Activated T-cell treated with anti-CD3 and anti-CD28 coated beads for 24 hours (primary cell): Measurements from ENCODE around the gene WNT7B.
A peak's percentile ranks its signal among the peaks of the same experiment; 100 is the strongest.

ENCODE experiments used
- DNase-seq: peaks from one replicate; pipeline ENCODE4 v3.0.0-alpha.2; 2020; ENCODE audit warnings: low read depth

The WNT7B gene

DNA sequence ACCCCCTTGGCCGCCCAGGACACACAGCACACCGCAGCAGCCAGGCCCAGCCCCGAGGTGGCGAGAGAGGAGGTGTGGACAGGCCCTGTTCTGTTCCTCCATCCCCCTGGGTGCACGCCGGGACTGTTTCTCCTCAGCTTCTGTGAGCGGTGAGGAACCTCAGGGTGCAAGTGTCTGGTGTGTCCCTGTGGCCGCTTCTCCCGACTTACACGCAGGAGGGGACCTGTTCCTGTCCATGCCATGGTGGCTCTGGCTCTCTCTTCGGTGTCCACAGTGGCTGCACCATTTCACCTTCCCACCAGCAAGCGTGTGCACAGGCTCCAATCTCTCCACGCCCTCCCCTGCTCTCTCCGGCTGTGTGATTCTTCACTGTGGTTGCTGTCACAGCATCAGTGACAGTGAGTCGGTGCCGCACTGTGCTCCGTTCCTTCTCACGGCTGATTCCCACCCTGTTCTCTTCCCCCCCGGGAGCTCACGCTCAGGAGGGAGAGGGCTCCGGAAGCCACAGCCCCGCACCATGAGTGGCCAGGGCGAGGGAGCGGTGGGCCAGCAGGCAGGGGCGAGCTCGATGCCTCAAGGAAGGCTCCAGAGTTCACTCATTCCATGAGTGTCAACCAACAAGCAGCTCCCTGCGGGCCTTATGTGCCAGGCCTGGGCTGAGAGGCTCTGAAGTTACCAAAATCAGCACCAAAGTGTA lies 18.6 kb upstream of the WNT7B start:
- DNase-seq, result no peak

DNA sequence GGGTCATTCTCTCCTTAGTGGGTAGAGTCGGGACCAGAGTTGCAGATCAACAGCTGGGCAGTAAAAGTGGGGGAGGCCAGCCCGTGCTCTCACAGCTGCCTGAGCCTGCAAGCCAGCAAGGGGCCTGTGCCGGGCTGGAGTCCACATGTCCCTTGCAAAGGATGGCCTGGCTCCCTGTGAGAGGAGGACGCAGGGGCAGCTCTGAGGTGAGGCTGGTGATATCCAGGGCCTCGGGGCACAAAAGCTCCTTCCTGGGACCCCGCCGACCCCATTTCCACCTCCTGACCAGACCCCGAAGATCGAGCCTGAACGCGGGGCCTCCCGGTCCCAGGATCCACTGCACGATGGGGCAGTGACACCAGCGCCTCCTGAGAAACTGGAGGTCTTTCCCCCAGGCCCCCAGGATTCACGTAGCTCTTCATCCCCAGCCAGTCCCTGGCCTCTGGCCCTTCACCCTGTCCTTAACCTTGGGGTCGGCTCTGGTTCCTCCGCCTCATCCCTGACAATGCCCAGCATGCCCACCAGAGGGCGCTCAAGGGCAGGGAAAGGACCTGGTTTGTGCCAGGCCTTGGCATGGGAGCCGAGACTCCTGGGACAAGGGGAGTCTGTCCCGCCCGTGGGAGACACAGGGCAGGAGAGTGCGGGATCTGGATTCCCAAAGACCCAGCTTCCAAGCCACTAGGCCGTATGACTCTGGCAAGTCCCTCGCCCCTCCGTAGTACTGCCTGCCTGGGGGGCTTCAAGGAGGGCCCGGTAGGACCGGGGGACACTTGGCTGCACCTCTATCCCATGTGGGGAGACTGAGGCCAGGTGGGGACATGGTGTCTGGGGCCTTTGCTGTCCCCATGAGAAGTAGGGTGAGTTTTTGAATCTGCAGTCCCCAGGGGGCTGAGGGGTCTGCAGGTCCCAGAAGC lies 17.8 kb upstream of the WNT7B start:
- peak; percentile 70 for DNase-seq

DNA sequence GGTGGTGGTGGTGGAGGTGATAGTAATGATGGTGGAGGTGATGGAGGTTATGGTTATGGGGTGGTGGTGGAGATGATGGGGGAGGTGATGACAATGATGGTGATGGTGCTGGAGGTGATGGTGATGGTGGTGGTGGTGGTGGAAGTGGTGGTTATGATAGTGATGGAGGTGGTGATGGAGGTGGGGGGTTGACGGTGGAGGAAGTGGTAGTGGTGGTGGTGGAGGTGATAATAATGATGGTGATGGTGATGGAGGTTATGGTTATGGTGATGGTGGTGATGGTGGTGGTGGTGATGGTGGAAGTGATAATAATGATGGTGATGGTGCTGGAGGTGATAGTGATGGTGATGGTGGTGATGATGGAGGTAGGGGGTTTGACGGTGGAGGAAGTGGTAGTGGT lies 16.9 kb upstream of the WNT7B start:
- DNase-seq, result no peak

DNA sequence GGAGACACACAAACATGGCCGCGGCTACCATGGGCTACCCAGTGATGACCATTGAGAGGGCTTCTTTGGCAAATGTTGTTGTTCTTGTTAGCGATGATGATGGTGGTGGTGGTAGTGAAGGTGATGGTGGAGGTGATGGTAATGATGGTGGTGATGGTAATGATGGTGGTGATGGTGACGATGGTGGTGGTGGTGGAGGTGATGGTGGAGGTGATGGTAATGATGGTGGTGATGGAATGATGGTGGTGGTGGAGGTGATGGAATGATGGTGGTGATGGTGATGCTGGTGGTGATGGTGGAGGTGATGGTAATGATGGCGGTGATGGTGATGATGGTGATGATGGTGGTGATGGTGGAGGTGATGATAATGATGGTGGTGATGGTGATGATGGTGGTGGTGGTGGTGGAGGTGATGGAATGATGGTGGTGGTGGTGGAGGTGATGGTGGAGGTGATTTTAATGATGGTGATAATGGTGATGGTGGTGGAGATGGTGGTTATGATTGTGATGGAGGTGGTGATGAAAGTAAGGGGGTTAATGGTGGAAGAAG lies 16.3 kb upstream of the WNT7B start:
- DNase-seq, result no peak

DNA sequence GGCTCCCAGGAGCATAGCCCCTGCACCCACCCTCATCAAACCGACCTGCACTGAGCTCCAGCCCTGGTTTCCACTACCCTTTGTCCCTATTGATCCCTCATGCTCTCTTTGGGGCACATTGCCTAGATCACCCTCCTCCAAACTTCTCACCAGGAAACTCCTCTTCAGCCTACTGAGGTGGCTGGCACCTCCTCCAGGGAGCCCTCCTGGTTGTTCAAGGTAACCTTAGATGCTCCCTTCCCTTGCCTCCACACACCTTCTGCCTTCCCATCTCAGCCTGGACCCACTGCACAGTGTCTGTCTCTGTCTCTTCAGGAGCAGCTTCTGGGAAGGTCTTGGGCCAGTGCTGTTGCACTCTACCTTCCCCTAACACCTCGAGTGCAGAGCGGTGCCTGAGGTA lies 15.8 kb upstream of the WNT7B start:
- no peak for DNase-seq

DNA sequence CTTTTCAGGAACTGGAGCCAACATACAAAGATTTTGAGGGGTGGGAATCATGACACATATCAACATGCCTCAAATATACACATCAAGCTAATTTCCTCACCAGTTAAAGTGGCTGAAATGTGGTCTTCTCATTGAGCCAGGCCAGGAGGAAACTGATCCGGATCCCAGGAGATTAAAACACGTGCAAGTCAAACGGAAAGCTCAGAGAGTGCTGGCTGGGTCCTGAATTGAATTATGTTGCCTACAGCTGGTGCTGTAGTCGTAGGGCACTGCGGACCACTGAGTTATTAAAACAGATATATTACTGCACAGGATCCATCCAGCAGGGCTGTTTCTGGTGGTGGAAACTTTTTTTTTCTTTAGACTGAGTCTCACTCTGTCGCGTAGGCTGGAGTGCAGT lies 14.1 kb upstream of the WNT7B start:
- DNase-seq, result no peak

DNA sequence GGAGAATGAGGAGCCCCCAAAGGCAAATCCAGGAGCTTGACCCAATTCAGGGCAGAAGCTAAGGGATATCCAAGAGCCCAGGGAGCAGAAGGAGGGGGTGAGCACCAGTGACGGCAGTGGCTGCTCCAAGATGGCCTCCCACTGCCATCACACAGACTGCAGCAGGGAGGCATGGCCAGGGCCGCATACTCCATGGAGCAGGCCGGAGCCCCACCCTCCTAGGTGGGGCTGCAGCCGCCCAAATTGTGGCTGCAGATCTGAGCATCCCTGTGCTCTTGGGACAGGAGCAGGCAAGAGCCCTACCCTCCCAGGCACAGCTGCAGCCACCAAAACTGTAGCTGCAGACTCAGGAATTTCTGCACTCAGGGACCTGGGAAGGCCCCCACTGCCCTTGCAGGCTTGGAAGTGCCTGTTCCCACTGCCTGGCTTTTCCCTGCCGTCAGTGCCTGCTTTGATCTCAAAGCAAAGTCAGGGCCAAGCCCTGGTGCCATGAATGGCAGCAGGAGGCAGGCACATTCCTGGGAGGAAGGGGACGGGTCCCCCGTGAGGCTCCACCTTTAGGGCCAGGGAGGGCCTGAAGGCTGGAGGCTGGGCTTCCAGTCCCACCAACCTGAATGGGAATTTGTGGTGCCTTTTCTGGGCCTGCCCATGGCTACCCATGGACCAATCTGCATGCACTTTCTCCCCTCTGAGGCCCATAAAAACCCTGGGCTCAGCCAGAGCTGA lies 10.3 kb upstream of the WNT7B start:
- DNase-seq, result no peak

DNA sequence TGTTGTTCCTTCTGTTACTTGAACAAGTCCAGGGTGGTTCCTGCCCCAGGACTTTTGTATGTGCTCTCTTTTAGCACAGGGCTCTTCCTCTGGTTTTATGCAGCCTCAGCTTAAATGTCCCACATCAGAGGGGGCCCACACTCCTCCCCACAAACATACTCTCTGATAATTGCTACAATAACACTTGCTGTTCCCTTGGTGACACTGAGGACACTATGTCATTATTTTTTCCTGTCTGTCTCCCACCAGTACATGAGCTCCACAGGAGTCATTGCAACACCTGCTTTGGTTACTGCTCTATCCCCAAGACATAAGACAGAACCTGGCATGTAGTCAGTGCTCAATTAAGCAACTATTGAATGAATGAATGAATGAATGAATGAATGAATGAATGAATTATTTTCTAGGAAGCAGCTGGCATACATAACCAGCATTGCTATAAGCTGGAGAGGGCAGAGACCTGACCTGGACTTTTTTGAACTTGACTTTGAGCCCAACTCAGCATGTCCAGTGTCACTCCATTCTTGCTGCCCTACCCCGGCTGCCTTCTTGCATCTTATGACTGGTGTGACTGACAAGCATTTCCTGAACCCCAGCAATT lies 7.5 kb upstream of the WNT7B start:
- DNase-seq, result no peak

DNA sequence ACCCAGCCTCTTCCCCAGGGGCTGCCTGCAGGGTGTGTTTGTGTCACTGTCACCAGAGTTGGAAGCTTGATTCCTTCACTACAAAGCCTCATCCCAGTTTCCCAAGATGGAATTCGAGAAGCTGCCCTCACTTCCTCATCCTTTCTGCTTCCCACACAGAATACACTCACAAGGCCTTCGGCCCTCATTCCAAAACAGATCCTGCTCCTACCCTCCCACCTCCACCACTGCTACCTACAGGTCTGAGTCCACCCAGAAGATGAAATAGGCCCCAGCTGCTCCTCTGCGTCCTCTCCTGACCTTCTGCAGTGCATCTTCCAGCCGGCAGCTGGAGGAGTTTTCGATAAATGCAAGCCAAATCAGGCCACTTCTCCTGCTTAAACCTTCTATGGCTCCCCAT lies 6.8 kb upstream of the WNT7B start:
- DNase-seq, result no peak

DNA sequence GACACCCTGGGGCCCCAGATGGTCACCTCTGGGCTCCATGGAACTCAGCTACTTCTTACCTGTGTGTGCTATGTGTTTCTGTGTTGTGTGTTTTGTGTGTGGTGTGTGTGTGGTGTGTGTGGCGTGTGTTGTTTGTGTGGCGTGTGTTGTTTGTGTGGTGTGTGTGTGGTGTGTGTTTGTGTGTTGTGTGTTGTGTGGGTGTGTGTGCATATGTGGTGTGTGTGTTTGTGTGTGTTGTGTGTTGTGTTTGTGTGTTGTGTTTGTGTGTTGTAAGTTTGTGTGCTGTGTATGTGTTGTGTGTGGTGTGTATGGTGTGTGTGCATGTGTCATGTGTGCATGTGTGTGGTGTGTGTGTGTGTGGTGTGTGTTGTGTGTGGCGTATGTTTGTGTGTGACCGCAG lies 3.8 kb upstream of the WNT7B start:
- DNase-seq, result no peak

DNA sequence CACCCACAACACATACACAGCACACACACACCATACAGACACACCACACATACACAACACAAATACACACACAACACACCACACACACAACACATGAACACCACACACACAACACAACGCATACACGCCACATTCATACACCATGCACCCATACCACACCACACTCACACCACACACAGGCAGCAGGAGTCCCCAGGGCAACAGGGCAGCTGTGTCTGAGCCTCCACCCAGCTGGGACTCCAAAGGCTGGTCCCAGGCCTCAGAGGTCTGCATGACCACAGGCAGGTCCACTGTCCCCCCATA lies 3.3 kb upstream of the WNT7B start:
- no peak for DNase-seq

DNA sequence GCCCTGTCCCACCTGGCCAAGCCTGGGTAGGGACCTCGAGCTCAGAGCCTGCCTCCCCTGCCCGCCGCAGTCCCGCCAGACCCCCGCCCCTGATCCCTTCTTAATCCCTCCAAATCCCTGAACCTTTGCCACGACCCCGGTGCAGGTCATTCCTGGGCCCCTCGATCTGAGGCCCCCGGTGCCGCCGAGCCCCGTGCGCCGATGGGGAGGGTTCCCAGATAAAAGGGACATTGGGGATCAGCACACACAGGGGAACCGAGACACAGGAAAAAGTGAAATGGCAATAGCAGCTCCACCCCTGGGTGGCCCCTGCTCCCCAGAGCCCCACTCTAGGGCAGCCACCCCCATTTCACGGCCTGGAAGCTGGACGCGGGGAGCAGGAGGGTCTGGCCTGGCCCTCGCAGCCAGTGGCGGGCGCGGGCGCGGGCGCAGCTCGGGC lies 1.3 kb upstream of the WNT7B start:
- no peak for DNase-seq

DNA sequence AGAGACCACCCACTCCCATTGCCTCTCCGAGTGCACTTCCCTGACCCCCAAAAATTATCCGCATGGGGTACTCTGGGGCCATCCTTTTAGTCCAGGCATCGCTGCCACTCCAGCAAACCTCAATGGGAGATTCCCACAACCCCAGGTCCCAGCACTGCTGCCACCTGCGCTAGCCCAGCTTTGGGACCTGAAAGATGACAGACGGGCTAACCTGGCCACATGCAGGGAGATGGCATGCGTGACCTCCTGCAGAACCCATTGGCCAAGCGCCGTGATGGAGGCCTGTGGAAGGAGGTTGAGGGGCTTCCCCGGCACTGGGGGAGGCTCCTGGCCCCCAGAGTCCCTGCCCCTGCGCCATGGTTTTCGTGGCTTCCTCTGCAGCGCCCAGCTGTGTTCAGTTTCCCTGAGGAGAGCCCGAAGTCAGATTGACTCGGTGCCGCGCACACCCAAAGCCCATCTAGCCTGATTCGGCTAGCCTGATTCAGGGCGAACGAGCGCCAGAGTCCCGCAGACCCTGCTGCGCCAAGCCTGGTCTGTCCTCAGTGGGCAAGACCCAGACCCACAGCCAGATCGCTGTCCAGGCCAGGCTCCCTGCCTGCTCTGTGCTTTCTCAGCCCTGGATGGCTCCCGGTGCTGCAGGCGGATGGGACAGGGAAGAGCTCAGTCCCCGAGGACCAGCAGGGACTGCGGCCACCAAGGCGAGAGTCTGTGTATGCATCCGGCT lies 751 bp upstream of the WNT7B start:
- no peak for DNase-seq

DNA sequence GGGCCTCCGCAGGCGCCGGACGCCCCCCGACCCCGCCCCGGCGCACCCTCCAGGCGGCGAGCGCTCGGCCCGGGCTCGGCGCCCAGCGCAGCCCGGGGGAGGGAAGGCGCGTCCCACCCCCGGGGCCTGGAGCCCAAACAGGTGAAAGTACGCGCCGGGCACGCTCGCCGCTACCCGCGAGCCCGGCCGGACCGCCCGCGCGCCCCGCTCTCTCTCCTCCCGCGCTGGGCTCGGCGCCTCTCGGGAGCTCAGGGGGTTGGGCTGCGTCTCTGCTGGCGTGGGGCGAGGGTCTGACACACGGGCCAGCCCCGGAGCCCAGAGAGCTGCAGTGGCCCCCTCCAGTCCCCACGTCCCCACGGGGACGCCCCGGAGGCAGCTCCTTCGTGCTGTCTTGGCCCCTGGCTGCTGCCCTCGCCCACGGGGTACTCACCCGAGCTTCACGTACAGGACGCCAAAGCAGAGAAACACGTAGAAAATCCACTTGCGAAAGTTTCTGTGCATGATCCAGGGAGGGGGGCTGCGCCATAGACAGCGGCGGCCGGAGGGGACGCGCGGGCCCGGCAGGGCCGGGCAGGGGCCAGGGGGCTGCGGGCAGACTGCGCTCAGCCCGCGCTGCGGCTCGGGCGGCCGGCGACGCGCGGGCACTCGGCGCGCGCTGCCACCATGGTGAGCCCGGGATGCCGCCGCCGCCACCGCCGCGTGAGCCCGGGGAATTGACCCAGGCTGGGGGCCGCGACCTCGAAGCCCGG lies 534 bp downstream of the WNT7B start:
- no peak for DNase-seq

DNA sequence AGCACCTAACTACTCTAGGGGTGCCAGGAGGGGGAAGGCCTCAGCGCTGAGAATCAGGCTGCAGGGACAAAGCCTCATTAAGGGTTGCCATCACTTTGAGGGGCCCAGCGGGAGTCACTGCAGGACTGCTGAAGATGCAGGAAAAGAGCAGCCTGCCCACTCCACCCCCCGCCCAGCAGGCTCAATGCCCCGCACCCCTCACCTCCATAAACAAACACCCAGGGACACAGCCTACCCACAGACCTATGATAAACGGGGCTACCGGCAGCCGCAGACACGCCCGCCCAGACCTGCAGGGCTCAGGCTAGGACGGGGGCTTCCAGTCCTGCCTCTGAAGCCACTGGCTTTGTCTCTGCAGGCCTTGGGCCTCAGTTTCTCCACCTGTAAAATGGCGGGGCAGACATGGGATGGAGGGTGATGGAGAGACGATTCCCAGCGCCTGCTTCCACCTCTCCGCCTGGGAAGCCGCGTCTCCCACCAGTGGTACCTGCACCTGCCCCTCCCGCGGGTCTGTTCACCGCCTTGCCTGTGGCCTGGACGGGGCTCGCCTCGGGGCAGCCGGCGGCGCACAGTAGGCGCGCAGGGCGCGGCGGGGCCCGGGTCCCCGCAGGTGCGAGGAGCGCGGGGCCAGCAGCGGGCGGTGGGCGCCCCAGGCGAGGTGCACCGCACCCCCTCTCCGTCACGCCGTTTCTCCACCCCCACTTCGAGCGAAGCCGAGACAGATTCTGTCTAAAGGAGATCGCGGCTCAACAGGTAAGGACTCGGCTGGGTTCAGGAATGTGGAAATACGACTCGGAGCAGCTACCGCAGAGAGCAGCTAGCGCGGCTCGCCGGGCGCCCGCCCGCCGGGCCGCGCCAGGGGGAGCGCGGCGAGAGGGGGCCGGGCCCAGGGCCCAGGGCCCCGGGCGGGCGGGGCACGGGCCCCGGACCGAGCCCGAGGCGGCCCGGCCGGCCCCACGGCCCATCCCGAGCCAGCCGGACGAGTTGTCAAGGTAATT lies 1.5 kb downstream of the WNT7B start:
- DNase-seq, result no peak

DNA sequence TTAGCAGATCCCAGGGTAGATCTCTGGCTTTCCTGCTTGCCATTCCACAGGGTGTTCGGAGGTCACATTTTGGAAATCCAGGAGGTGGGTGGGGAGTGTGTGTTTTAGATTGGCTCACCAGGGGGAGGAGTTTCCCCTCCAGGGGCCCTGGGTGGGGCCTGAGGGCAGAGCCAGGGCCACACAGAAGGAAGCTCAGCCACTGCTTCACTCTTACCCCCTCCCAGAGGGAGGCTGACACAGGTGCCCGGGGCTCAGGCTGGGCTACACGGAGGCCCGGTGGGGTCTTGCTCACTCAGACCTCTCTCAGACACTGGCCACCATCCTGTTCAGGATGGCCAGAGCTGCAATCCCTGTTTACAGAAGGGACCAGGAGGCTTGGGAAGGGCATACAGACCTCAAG lies 2.5 kb downstream of the WNT7B start:
- DNase-seq, result no peak

DNA sequence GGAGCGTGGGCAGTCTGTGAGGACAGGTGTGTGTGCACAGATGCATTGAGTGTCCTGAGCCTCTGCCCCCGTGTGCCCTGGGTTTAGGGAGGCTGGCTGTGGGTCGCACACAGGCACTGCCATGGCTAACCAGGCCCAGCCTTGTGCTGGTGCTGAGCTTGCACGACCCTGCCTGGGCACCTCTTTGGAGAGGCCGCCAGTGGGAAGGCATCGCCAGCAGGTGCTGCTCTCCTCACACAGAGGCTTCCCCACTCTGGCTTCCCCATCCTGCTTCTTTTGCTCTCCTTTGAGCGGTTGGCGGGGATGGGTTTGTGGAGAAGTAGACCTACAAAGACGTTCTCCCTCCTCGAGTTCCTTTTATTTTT lies 4.1 kb downstream of the WNT7B start:
- DNase-seq, result no peak

DNA sequence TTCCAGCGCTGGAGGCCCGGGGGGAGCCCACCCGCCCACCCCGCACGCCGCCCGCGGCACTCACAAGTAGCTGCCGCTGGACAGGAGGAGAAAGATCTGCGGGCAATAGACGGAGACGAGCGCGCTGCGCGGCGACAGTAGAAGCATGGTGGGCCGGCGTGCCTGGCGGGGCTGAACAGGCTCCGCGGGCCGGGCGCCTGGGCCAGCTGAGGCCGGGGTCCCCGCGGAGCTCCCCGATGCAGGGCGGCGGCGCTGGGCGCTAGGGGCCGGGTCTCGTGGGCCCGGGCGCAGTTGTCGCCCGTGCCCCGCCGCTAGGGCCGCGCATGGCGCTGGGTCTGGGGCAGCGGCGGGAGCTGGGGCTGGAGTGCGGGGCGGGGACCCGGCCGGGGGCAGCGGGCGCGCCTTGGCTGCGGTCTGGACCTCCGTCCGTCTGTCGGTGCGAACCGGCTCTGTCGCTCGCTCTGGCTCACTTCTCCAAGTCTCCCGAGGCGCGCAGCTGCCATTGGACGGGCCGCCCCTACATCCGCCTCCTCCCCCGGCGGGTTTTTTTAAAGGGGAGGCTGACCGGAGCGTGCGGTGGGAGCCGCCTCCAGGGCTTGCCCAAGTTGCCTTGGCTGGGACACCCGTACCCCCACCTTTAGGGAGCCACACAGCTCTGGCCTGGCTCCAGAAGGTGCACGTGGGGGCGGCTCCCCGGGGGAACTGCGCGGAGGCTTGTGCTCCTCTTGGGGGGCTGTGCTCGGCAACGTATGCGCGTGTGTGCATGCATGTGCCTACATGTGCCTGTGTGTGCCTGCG lies 4.7 kb downstream of the WNT7B start:
- DNase-seq, result no peak
